ENCODE measurements around the gene CLEC2A.
"Not testable (repeated sequence)": the region's sequence is repeated elsewhere in the genome, so short reads cannot be mapped to it uniquely, and the experiment has no call there.

CLEC2A gene

GRCh38 chr12:9881988-9882387 lies 50.2 kb downstream of the CLEC2A start:
- no peak for DNase-seq (ENCODE audit: low read depth, low spot score)

- DNase-seq (ENCODE audit: low read depth, low spot score): no peak
Observed at GRCh38 chr12:9881246-9881645, 50.9 kb downstream of the CLEC2A start, which contains the start of gene KLRF2. KLRF2 (plus strand) TSS chr12:9881489; CDS start chr12:9881596, 107 bp downstream.

DNA sequence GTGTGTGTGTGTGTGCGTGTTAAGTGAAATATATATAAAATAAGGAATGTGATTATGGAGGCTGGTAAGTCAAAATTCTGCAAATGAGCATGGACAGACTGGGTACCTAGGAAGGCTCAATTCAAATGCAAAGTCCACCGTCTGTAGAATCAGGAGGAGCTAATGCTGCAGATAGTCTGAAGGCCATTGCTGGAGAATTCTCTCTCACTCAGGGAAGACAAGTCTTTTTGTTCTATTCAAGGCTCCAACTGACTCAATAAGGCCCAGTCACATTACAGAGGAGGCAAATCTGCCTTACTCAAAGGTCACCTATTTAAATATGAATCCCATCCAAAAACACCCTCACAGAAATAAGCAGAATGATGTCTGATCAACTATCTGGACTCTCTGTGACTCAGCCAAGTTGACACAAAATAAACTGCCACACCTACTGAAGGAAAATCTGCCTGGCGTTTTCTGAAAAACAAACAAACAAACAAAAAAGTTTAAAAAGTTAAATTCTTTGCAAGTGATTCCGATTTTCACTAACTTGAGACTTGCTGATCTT lies 51.6 kb downstream of the CLEC2A start:
- DNase-seq (ENCODE audit: low read depth, low spot score): no peak

- not testable (repeated sequence) for DNase-seq (ENCODE audit: low read depth, low spot score)
Observed at GRCh38 chr12:9876120-9876519, 56.0 kb downstream of the CLEC2A start.

DNA sequence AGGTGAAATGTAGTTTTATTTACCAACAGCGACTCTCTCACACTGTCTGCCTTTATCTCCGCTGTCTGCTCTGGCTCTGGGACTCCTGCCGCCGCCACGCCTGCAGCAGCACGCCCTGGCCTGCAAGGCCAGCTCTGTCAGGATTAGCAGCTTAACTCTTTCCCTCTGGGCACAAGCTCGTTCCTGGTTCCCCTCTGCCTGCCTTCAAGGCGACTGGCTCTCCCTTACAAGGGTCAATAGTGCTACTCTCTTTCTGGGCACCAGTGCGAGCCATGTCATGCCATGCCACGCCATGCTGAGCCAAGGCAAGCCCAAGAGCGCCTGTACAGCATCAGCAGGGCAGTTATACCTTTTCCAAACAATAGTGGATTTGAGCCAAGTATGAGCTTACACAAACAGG lies 59.4 kb downstream of the CLEC2A start:
- DNase-seq (ENCODE audit: low read depth, low spot score): no peak

GRCh38 chr12:9872162-9872561 lies 60.0 kb downstream of the CLEC2A start:
- DNase-seq (ENCODE audit: low read depth, low spot score): no peak

- no peak for DNase-seq (ENCODE audit: low read depth, low spot score)
Observed at GRCh38 chr12:9870286-9870866, 61.8 kb downstream of the CLEC2A start.

GRCh38 chr12:9869307-9870161 lies 62.6 kb downstream of the CLEC2A start, which contains the start of gene CLEC2B:
CLEC2B (minus strand) TSS chr12:9869354.
- no peak for DNase-seq (ENCODE audit: low read depth, low spot score)

DNA sequence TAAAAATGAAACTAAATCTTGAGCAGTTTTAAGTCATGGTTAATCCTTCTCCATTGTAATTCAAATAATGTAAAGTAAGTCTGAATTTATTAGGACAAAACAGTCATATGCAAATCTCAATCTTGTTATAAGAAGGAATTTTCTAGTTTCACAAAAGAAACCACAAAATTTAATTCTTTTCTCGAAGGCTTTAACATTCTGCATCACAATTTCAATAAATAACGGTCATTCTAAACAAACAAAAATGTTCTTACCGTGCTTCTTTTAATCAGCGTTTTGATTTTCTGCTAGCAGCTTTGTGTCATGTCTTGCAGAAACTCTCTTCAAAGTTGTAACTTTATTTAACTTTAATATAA lies 63.2 kb downstream of the CLEC2A start:
- no peak for DNase-seq (ENCODE audit: low read depth, low spot score)

DNA sequence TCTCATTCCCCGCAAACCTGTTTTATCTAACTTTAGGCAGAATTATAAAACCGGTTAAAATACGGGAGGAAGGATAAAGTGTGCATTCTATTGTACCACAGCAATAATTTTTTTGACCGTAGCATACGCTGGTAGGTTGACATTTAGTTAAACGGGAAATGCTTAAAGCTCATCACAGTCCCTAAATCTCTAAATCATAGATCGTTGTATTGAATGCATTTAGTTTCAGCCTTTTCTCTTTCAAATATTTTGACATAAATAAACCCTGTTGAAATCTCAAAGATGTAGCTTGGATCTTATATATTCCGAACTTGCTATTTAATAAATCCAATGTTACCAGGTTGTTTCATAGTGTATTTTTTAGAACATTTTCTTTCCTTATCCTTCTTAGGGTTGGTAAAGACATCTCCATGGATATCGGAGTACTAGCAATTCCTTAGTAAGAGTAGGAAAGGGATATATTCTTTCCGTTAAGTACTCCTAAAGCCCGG lies 63.8 kb downstream of the CLEC2A start:
- no peak for DNase-seq (ENCODE audit: low read depth, low spot score)

- no peak for DNase-seq (ENCODE audit: low read depth, low spot score)
Observed at GRCh38 chr12:9867531-9867930, 64.6 kb downstream of the CLEC2A start.

GRCh38 chr12:9866860-9867269 lies 65.3 kb downstream of the CLEC2A start:
- DNase-seq (ENCODE audit: low read depth, low spot score): no peak

DNA sequence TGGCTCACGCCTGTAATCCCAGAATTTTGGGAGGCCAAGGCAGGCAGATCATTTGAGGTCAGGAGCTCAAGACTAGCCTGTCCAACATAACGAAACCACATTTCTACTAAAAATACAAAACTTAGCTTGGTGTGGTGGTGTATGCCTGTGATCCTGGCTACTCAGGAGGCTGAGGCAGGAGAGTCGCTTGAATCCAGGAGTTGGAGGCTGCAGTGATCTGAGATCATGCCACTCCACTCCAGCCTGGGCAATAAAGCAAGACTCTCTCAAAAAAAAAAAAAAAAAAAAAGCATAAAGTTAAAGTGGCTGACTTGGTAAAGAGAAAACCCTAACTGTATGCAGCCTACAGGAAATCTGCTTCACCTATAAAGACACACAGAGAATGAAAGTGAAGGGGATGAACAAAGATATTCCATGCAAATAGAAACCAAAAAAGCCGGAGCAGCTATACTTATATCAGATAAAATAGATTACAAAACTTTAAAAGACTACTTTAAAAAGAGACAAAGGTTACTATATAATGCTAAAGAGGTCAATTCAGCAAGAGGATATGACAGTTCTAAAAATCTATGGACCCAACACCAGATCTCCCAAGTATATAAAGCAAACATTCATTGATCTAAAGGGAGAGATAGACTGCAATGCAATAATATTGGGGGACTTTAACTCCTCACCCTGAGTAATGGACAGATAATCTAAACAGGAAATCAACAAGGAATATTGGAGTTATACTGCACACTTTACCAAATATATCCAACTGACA lies 67.1 kb downstream of the CLEC2A start:
- DNase-seq (ENCODE audit: low read depth, low spot score): no peak
